Measurements from ENCODE around the gene DIP2A. TPM values are rescaled to one million over a fixed set of nuclear protein-coding genes. Genes with fewer than 3 reads are reported as not detected.
A peak's percentile ranks its signal among the peaks of the same experiment; 100 is the strongest.

Gene DIP2A
- total RNA-seq, result 10 to 100 TPM; 17.1 to 31.9 (median 22.6) TPM
- polyA plus RNA-seq, result 10 to 100 TPM; 13.4 to 26.3 TPM
- long read RNA-seq, donor 1, full-length matches to known transcripts, result 3 of 31 reads
- long read RNA-seq, donor 1, partial matches to known transcripts, result 21 of 31 reads
- long read RNA-seq, donor 1, other reads (novel, unspliced or antisense), result 7 of 31 reads
- long read RNA-seq, donor 2, full-length matches to known transcripts, result 10 of 42 reads
- long read RNA-seq, donor 2, partial matches to known transcripts, result 17 of 42 reads
- long read RNA-seq, donor 2, other reads (novel, unspliced or antisense), result 15 of 42 reads
- long read RNA-seq, donor 3, partial matches to known transcripts, result 9 of 25 reads
- long read RNA-seq, donor 3, other reads (novel, unspliced or antisense), result 11 of 25 reads

- ATAC-seq (peak; percentile 95 to 98 (median 96)), DNase-seq (peak; percentile 96 to 99 (median 98))
- no peaks in the 10 kb centered on the region for H3K27me3 ChIP-seq
- peaks cover 0 to 11% (median 4%) of the 10 kb centered on the region in 9 donors for H3K36me3 ChIP-seq
- no peaks in the 10 kb centered on the region for H3K9me3 ChIP-seq
- peak within 1 kb of the TSS; percentile 77 to 100 (median 97) for H3K4me3 ChIP-seq
- 0% methylated on average over 6 to 91 of the region's 91 CpGs for WGBS, 4 donors
- intact Hi-C loops (cut with DNase I), result loop anchor here in 1 of 10 donors (1.0 kb wide), 1 partner anchor 177 kb away; the partner anchor contains the start of gene PRMT2
- TF ChIP-seq POLR2A (IDR thresholded peaks at IDR 0.05), result peak; percentile 87 to 98
- TF ChIP-seq CTCF (IDR thresholded peaks at IDR 0.05), result peak in 2 of 12 donors; percentile 17 to 27
- H3K27ac ChIP-seq, result peak within 1 kb of the TSS; percentile 92 to 100 (median 96)
- peaks cover 3 to 74% (median 47%) of the 10 kb centered on the region in 12 donors for H3K4me1 ChIP-seq
Observed at GRCh38 chr21:46458315-46459023, at the start of gene DIP2A. TSS of gene DIP2A (plus strand) at chr21:46458891. CDS start at chr21:46459132, 241 bp downstream.

GRCh38 chr21:46409641-46410406 lies 48.9 kb upstream of the DIP2A start:
- Histone ChIP-seq H3K27me3 (no peaks in the 10 kb centered on the region), H3K36me3 (peaks cover 3 to 64% (median 50%) of the 10 kb centered on the region in 9 donors), H3K4me3 (no peak overlapping the region), H3K27ac (no peak overlapping the region), H3K4me1 (no peaks in the 10 kb centered on the region), H3K9me3 (no peaks in the 10 kb centered on the region)
- TF ChIP-seq CTCF (IDR thresholded peaks at IDR 0.05), result no peak
- TF ChIP-seq POLR2A (IDR thresholded peaks at IDR 0.05), result no peak
- 92 to 96% (median 93%) methylated on average over 32 of the region's 32 CpGs for WGBS, 4 donors
- DNase-seq, result peak in 1 of 5 donors; percentile 32
- no peak for ATAC-seq
- intact Hi-C loops (cut with DNase I), result loop anchor here in 2 of 10 donors (10.0 kb wide), 2 partner anchors 65 to 135 kb away; no protein-coding TSS in a partner anchor

- H3K4me3 ChIP-seq, result no peak overlapping the region
- TF ChIP-seq POLR2A (IDR thresholded peaks at IDR 0.05) (no peak), CTCF (IDR thresholded peaks at IDR 0.05) (no peak)
- H3K27me3 ChIP-seq, result no peaks in the 10 kb centered on the region
- no peaks in the 10 kb centered on the region for H3K9me3 ChIP-seq
- no peaks in the 10 kb centered on the region for H3K4me1 ChIP-seq
- 96 to 97% (median 97%) methylated on average over 9 of the region's 9 CpGs for WGBS, 4 donors
- DNase-seq (no peak), ATAC-seq (no peak)
- intact Hi-C loops (cut with DNase I), result loop anchor here in 1 of 10 donors (10.0 kb wide), 1 partner anchor 136 kb away; no protein-coding TSS in a partner anchor
- H3K36me3 ChIP-seq, result peaks cover 3 to 58% (median 46%) of the 10 kb centered on the region in 9 donors
- H3K27ac ChIP-seq, result no peak overlapping the region
Observed at GRCh38 chr21:46410516-46410915, 48.2 kb upstream of the DIP2A start.
